ENCODE data around the gene VPS16. TPM values are rescaled to one million over a fixed set of nuclear protein-coding genes. Genes with fewer than 3 reads are reported as not detected.

VPS16 gene
- total and polyA plus RNA-seq, 2 donors (not counting 1 experiment from before 2014, with no cell fraction given): 63.0 to 68.2 TPM

GRCh38 chr20:2816583-2817340 is 23.8 kb upstream of the VPS16 start:
- POLR2A ChIA-PET: no interaction called here
- Mint-ChIP-seq H3K9me3 (ENCODE audit: insufficient read depth) (peaks cover 5% of the 10 kb centered on the region), H3K27ac (no peak overlapping the region), H3K4me3 (no peak overlapping the region), H3K4me1 (peaks cover 8% of the 10 kb centered on the region), H3K27me3 (peaks cover 57% of the 10 kb centered on the region)
- H3K9me3 ChIP-seq (ENCODE audit: control extremely low read depth in 1 of 3, control insufficient read depth in 2 of 3, insufficient read depth in 1 of 3, low read length in 2 of 3): peaks cover 5 to 7% (median 6%) of the 10 kb centered on the region in 3 donors
- H2AFZ ChIP-seq (ENCODE audit: insufficient read depth, low read depth, low read length, poor library complexity, severe bottlenecking): no peak overlapping the region
- H3K27ac ChIP-seq (ENCODE audit: low read length in 2 of 2): no peak overlapping the region
- no peaks in the 10 kb centered on the region for H4K20me1 ChIP-seq (ENCODE audit: control insufficient read depth, insufficient read depth, low read length, poor library complexity, severe bottlenecking)
- no peak overlapping the region for H3K9ac ChIP-seq (ENCODE audit: low read length)
- no peaks in the 10 kb centered on the region for H3K36me3 ChIP-seq (replicated peaks in 1 of 2; ENCODE audit: control extremely low read depth in 1 of 2, control insufficient read depth in 1 of 2, extremely low read depth in 1 of 2, insufficient read depth in 2 of 2, low read length in 1 of 2)
- CTCF ChIA-PET: no interaction called here
- DNase-seq (no peak), ATAC-seq (ENCODE audit: low read depth) (no peak)
- TF ChIP-seq, protein P1, sequence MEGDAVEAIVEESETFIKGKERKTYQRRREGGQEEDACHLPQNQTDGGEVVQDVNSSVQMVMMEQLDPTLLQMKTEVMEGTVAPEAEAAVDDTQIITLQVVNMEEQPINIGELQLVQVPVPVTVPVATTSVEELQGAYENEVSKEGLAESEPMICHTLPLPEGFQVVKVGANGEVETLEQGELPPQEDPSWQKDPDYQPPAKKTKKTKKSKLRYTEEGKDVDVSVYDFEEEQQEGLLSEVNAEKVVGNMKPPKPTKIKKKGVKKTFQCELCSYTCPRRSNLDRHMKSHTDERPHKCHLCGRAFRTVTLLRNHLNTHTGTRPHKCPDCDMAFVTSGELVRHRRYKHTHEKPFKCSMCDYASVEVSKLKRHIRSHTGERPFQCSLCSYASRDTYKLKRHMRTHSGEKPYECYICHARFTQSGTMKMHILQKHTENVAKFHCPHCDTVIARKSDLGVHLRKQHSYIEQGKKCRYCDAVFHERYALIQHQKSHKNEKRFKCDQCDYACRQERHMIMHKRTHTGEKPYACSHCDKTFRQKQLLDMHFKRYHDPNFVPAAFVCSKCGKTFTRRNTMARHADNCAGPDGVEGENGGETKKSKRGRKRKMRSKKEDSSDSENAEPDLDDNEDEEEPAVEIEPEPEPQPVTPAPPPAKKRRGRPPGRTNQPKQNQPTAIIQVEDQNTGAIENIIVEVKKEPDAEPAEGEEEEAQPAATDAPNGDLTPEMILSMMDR (IDR thresholded peaks at IDR 0.05): no peak
- no peak for TF ChIP-seq EZH2 (IDR thresholded peaks at IDR 0.05; ENCODE audit: borderline replicate concordance, insufficient read depth, low read depth, low read length, poor library complexity, severe bottlenecking)
- intact Hi-C loops (cut with micrococcal nuclease): no loop called here
- WGBS (ENCODE audit: insufficient coverage): 87% methylated on average over 19 of the region's 20 CpGs
- peaks cover 0 to 3% of the 10 kb centered on the region in 2 donors for H3K4me1 ChIP-seq (ENCODE audit: control insufficient read depth in 2 of 2, insufficient read depth in 2 of 2, low read length in 2 of 2)
- H3K4me2 ChIP-seq (replicated peaks; ENCODE audit: low read depth, low read length, poor library complexity, severe bottlenecking): no peak overlapping the region
- no peaks in the 10 kb centered on the region for H3K79me2 ChIP-seq (ENCODE audit: control insufficient read depth, insufficient read depth, low read length)
- H3K27me3 ChIP-seq (replicated peaks in 1 of 4; ENCODE audit: control extremely low read depth in 1 of 4, control insufficient read depth in 3 of 4, insufficient read depth in 4 of 4, low read length in 3 of 4): peaks cover 0 to 48% (median 21%) of the 10 kb centered on the region in 4 experiments
- H3K4me3 ChIP-seq (ENCODE audit: control extremely low read depth in 1 of 5, extremely low read depth in 1 of 5, insufficient read depth in 1 of 5, low read depth in 2 of 5, low read length in 4 of 5): no peak overlapping the region

DNA sequence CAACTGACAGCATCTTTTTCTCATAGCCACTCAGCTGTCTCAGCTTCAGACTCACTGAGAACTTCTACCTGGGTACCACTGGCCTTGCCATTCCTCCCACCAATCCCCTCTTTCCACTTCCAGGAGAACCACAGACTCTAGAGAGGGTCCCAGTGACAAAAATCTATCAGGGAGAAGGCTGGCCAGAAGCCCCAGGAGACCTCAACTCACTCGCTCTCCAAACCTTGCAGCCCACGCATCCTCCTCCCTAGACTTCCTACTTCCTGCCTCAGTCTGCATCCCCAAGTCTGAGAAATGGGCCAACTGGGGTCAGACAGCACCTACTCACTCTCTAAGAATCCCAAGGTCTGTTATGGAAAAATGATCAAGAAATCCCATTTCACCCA is 23.2 kb upstream of the VPS16 start:
- H3K9ac ChIP-seq (ENCODE audit: low read length): no peak overlapping the region
- Mint-ChIP-seq H3K4me3 (no peak overlapping the region), H3K9me3 (ENCODE audit: insufficient read depth) (peaks cover 3% of the 10 kb centered on the region), H3K4me1 (peaks cover 9% of the 10 kb centered on the region), H3K27me3 (peaks cover 55% of the 10 kb centered on the region), H3K27ac (no peak overlapping the region)
- no peaks in the 10 kb centered on the region for H3K79me2 ChIP-seq (ENCODE audit: control insufficient read depth, insufficient read depth, low read length)
- peaks cover 0 to 3% of the 10 kb centered on the region in 2 donors for H3K4me1 ChIP-seq (ENCODE audit: control insufficient read depth in 2 of 2, insufficient read depth in 2 of 2, low read length in 2 of 2)
- CTCF ChIA-PET: no interaction called here
- ATAC-seq (ENCODE audit: low read depth) (no peak), DNase-seq (no peak)
- H3K27me3 ChIP-seq (replicated peaks in 1 of 4; ENCODE audit: control extremely low read depth in 1 of 4, control insufficient read depth in 3 of 4, insufficient read depth in 4 of 4, low read length in 3 of 4): peaks cover 0 to 52% (median 19%) of the 10 kb centered on the region in 4 experiments
- no peaks in the 10 kb centered on the region for H4K20me1 ChIP-seq (ENCODE audit: control insufficient read depth, insufficient read depth, low read length, poor library complexity, severe bottlenecking)
- H2AFZ ChIP-seq (ENCODE audit: insufficient read depth, low read depth, low read length, poor library complexity, severe bottlenecking): no peak overlapping the region
- H3K4me3 ChIP-seq (ENCODE audit: control extremely low read depth in 1 of 5, extremely low read depth in 1 of 5, insufficient read depth in 1 of 5, low read depth in 2 of 5, low read length in 4 of 5): no peak overlapping the region
- POLR2A ChIA-PET: no interaction called here
- peaks cover 2 to 5% (median 3%) of the 10 kb centered on the region in 3 donors for H3K9me3 ChIP-seq (ENCODE audit: control extremely low read depth in 1 of 3, control insufficient read depth in 2 of 3, insufficient read depth in 1 of 3, low read length in 2 of 3)
- H3K4me2 ChIP-seq (replicated peaks; ENCODE audit: low read depth, low read length, poor library complexity, severe bottlenecking): no peak overlapping the region
- WGBS (ENCODE audit: insufficient coverage): 82% methylated on average over 2 of the region's 2 CpGs
- TF ChIP-seq, protein P1 (IDR thresholded peaks at IDR 0.05): no peak
- no peak for TF ChIP-seq EZH2 (IDR thresholded peaks at IDR 0.05; ENCODE audit: borderline replicate concordance, insufficient read depth, low read depth, low read length, poor library complexity, severe bottlenecking)
- no peak overlapping the region for H3K27ac ChIP-seq (ENCODE audit: low read length in 2 of 2)
- intact Hi-C loops (cut with micrococcal nuclease): no loop called here
- no peaks in the 10 kb centered on the region for H3K36me3 ChIP-seq (replicated peaks in 1 of 2; ENCODE audit: control extremely low read depth in 1 of 2, control insufficient read depth in 1 of 2, extremely low read depth in 1 of 2, insufficient read depth in 2 of 2, low read length in 1 of 2)
